Uterus (tissue), 2 donors: ENCODE measurements around the gene THRB.

Experiments
- CTCF ChIP-seq, 4 experiments: fragments of 200-600 bp in 2 of 4; fragments of 450-650 bp in 2 of 4; sonication (generic) in 2 of 4; IDR thresholded peaks; one replicate each; pipeline ENCODE4 v1.5.1; 2016 to 2019; ENCODE audit warnings: antibody characterized with exemption in 4 of 4, mild to moderate bottlenecking in 2 of 4, moderate library complexity in 1 of 4
- POLR2A ChIP-seq, 2 donors: fragments of 450-650 bp; IDR thresholded peaks; one replicate each; pipeline ENCODE4 v1.6.1; 2016; ENCODE audit warnings: antibody characterized with exemption in 2 of 2, mild to moderate bottlenecking in 1 of 2, moderate library complexity in 1 of 2

- no peak for TF ChIP-seq CTCF (IDR thresholded peaks at IDR 0.05)
- TF ChIP-seq POLR2A (IDR thresholded peaks at IDR 0.05): no peak
Observed at GRCh38 chr3:24157106-24157505, 337.5 kb downstream of the THRB start.
